H1 (cell line): ENCODE results near the gene MYO15B. TPM values are rescaled to one million over a fixed set of nuclear protein-coding genes. Genes with fewer than 3 reads are reported as not detected.

Experiments used
- CTCF ChIA-PET: fragments of 300-600 bp; sonication (Branson Sonifier 250); formaldehyde crosslinking; loops from one replicate; lab custom pipeline; 2021; ENCODE audit not compliant: partially characterized antibody; lab: Charles Lee
- POLR2A ChIA-PET: fragments of 300-600 bp; sonication (Branson Sonifier 250); formaldehyde crosslinking; loops from one replicate; lab custom pipeline; 2021; ENCODE audit warnings: inconsistent platforms; ENCODE audit not compliant: partially characterized antibody; lab: Charles Lee
- DNase-seq, 2 experiments: peaks; one replicate each; pipeline versions ENCODE4 v3.0.0 to v3.0.0-alpha.2; 2010 to 2022; ENCODE audit warnings: low spot score in 2 of 2, low read depth in 1 of 2, mixed read lengths in 1 of 2
- FAIRE-seq: peaks from 2 replicates; lab custom pipeline; 2011; peaks lifted over from hg19 to GRCh38; lab: Jason Lieb, UNC
- H2AFZ ChIP-seq: 2 replicates; pipeline ENCODE4 v1.8.1; 2012; ENCODE audit warnings: low read length, inconsistent platforms
- H2AK5ac ChIP-seq: 2 replicates; pipeline ENCODE4 v1.6.1; 2013; ENCODE audit warnings: low read depth, low read length
- H2BK120ac ChIP-seq: replicated peaks from 2 replicates; pipeline ENCODE3; 2013; ENCODE audit warnings: low read depth, low read length, inconsistent platforms
- H2BK12ac ChIP-seq: 2 replicates; pipeline ENCODE4 v1.6.1; 2013; ENCODE audit warnings: low read depth, low read length
- H2BK15ac ChIP-seq: 2 replicates; pipeline ENCODE4 v1.6.1; 2013; ENCODE audit warnings: low read length
- H2BK20ac ChIP-seq: 2 replicates; pipeline ENCODE4 v1.6.1; 2013; ENCODE audit warnings: low read length
- H2BK5ac ChIP-seq: 2 replicates; pipeline ENCODE4 v1.6.1; 2013; ENCODE audit warnings: low read depth, low read length
- H3K14ac ChIP-seq: 2 replicates; pipeline ENCODE4 v1.6.1; 2013; ENCODE audit warnings: inconsistent platforms; ENCODE audit not compliant: insufficient read length
- H3K18ac ChIP-seq: 2 replicates; pipeline ENCODE4 v1.6.1; 2013; ENCODE audit warnings: low read length; ENCODE audit errors: extremely low read depth
- H3K23ac ChIP-seq: 2 replicates; pipeline ENCODE4 v1.6.1; 2013; ENCODE audit warnings: inconsistent platforms; ENCODE audit not compliant: insufficient read length
- H3K23me2 ChIP-seq: 2 replicates; pipeline ENCODE4 v1.6.1; 2013; ENCODE audit warnings: low read depth, low read length
- H3K27ac ChIP-seq: 2 replicates; pipeline ENCODE4 v1.6.1; 2011; ENCODE audit warnings: low read depth, low read length, inconsistent platforms
- H3K27me3 ChIP-seq, 4 experiments: replicated peaks in 1 of 4; 1 replicate in 1 of 4; 2 replicates in 3 of 4; pipeline versions ENCODE4 v1.6.1 to v1.8.1; 2011 to 2013; ENCODE audit warnings: low read length in 3 of 4, mild to moderate bottlenecking in 3 of 4, inconsistent platforms in 2 of 4, mixed read lengths in 2 of 4, moderate library complexity in 1 of 4; ENCODE audit not compliant: control insufficient read depth in 3 of 4, insufficient read depth in 3 of 4; ENCODE audit errors: extremely low read depth in 1 of 4
- H3K36me3 ChIP-seq, 4 experiments: 2 replicates each; pipeline versions ENCODE4 v1.6.1 to v1.8.1; 2011 to 2013; ENCODE audit warnings: mild to moderate bottlenecking in 4 of 4, low read length in 3 of 4, moderate library complexity in 2 of 4, control low read depth in 1 of 4, inconsistent platforms in 1 of 4; ENCODE audit not compliant: insufficient read depth in 4 of 4, control insufficient read depth in 2 of 4
- H3K4ac ChIP-seq: replicated peaks from 2 replicates; pipeline ENCODE3; 2013; ENCODE audit warnings: low read length, low read depth, mixed read lengths, inconsistent platforms; ENCODE audit not compliant: insufficient read length
- H3K4me1 ChIP-seq, 4 experiments: replicated peaks in 1 of 4; 1 replicate in 1 of 4; 2 replicates in 3 of 4; pipeline versions ENCODE4 v1.6.1 to v1.8.1; 2011 to 2013; ENCODE audit warnings: low read length in 3 of 4, inconsistent platforms in 2 of 4, mixed read lengths in 1 of 4; ENCODE audit not compliant: insufficient read depth in 4 of 4, control insufficient read depth in 3 of 4
- H3K4me2 ChIP-seq, 2 experiments: 2 replicates each; pipeline versions ENCODE4 v1.6.1 to v1.8.1; 2011 to 2013; ENCODE audit warnings: low read depth in 2 of 2, low read length in 2 of 2, control low read depth in 1 of 2, inconsistent platforms in 1 of 2, mild to moderate bottlenecking in 1 of 2; ENCODE audit not compliant: insufficient read depth in 1 of 2
- H3K4me3 ChIP-seq, 4 experiments: fragments of 200-600, 300-600 bp in 1 of 4; sonication (generic), shearing (Covaris generic), sonication (Bioruptor Twin) in 1 of 4; 2 replicates each; pipeline versions ENCODE4 v1.5.1 to v1.8.1; 2011 to 2016; ENCODE audit warnings: low read length in 4 of 4, low read depth in 3 of 4, control low read depth in 2 of 4, inconsistent platforms in 2 of 4, mild to moderate bottlenecking in 2 of 4, mixed read lengths in 1 of 4, moderate library complexity in 1 of 4; ENCODE audit not compliant: insufficient read depth in 2 of 4; ENCODE audit errors: extremely low read depth in 1 of 4
- H3K56ac ChIP-seq: replicated peaks from 2 replicates; pipeline ENCODE3; 2013; ENCODE audit warnings: low read depth, mild to moderate bottlenecking, mixed read lengths, low read length, inconsistent platforms; ENCODE audit not compliant: insufficient read length
- H3K79me1 ChIP-seq: 2 replicates; pipeline ENCODE4 v1.6.1; 2013; ENCODE audit warnings: low read depth, low read length, control low read depth
- H3K79me2 ChIP-seq, 2 experiments: 2 replicates each; pipeline versions ENCODE4 v1.6.1 to v1.8.1; 2012 to 2013; ENCODE audit warnings: low read length in 2 of 2, mild to moderate bottlenecking in 2 of 2, inconsistent platforms in 1 of 2; ENCODE audit not compliant: insufficient read depth in 2 of 2, control insufficient read depth in 1 of 2
- H3K9ac ChIP-seq, 4 experiments: replicated peaks in 1 of 4; 1 replicate in 1 of 4; 2 replicates in 3 of 4; pipeline versions ENCODE4 v1.6.1 to v1.8.1; 2011 to 2013; ENCODE audit warnings: low read depth in 3 of 4, low read length in 3 of 4, control low read depth in 2 of 4, mild to moderate bottlenecking in 2 of 4, moderate library complexity in 2 of 4, inconsistent platforms in 1 of 4; ENCODE audit errors: extremely low read depth in 1 of 4
- H3K9me3 ChIP-seq, 2 experiments: 2 replicates each; pipeline versions ENCODE4 v1.6.1 to v1.8.1; 2012 to 2013; ENCODE audit warnings: mild to moderate bottlenecking in 2 of 2, moderate library complexity in 2 of 2, control low read depth in 1 of 2, inconsistent platforms in 1 of 2, low read depth in 1 of 2, low read length in 1 of 2, mixed read lengths in 1 of 2; ENCODE audit not compliant: insufficient read depth in 2 of 2
- H4K20me1 ChIP-seq, 2 experiments: replicated peaks in 1 of 2; 2 replicates each; pipeline versions ENCODE3 to v1.8.1; 2011 to 2013; ENCODE audit warnings: inconsistent platforms in 2 of 2, low read length in 2 of 2, mild to moderate bottlenecking in 1 of 2; ENCODE audit not compliant: insufficient read depth in 2 of 2, control insufficient read depth in 1 of 2
- H4K5ac ChIP-seq: 2 replicates; pipeline ENCODE4 v1.6.1; 2013; ENCODE audit warnings: low read length, low read depth, mixed read lengths, inconsistent platforms; ENCODE audit not compliant: insufficient read length
- H4K8ac ChIP-seq: 2 replicates; pipeline ENCODE4 v1.8.0; 2013; ENCODE audit warnings: mild to moderate bottlenecking, moderate library complexity, low read length, inconsistent platforms; ENCODE audit not compliant: insufficient read depth; ENCODE audit errors: extremely low read depth
- H4K91ac ChIP-seq: replicated peaks from 2 replicates; pipeline ENCODE3; 2013; ENCODE audit warnings: low read length, mixed read lengths, inconsistent platforms; ENCODE audit not compliant: insufficient read length
- NRF1 ChIP-seq: IDR thresholded peaks from 2 replicates; pipeline ENCODE4 v1.6.1; 2011; ENCODE audit warnings: mild to moderate bottlenecking, low read depth, low read length, improper control_type of control experiment
- RAD21 ChIP-seq, 2 experiments: IDR thresholded peaks in 1 of 2; conservative IDR thresholded peaks in 1 of 2; 2 replicates each; pipeline ENCODE4 v1.6.1; 2011; ENCODE audit warnings: low read depth in 2 of 2, low read length in 2 of 2, improper control_type of control experiment in 1 of 2, inconsistent platforms in 1 of 2, mild to moderate bottlenecking in 1 of 2, moderate library complexity in 1 of 2
- RXRA ChIP-seq: IDR thresholded peaks from 2 replicates; pipeline ENCODE4 v1.6.1; 2011; ENCODE audit warnings: low read depth, mild to moderate bottlenecking, low read length, moderate library complexity; ENCODE audit not compliant: insufficient read depth
- WGBS, 2 experiments: shearing (Covaris generic) in 1 of 2; methylation state at CpG; one replicate each; pipeline versions ENCODE4 v1.1.6 to v1.1.7; 2013 to 2015; ENCODE audit warnings: low lambda C conversion rate in 2 of 2, mixed read lengths in 2 of 2, inconsistent platforms in 1 of 2, low coverage in 1 of 2, missing lambda C conversion rate in 1 of 2; ENCODE audit not compliant: insufficient replicate concordance in 2 of 2, insufficient coverage in 1 of 2, insufficient read length in 1 of 2; ENCODE audit errors: extremely low coverage in 1 of 2, missing lambda C conversion rate in 1 of 2; 5-methylcytosine and 5-hydroxymethylcytosine counted together
- polyA plus RNA-seq, 7 experiments: library from polyadenylated mRNA; depleted of rRNA in 3 of 7; stranded (reverse) in 5 of 7; unstranded in 2 of 7; fragments of >200 nt in 5 of 7; fragments of 200-250 nt in 2 of 7; gene quantifications; 1 replicate in 5 of 7; 2 replicates in 1 of 7; 4 replicates in 1 of 7; pipeline versions ENCODE4 v1.2.1 to v1.2.3, GENCODE V29; 2011 to 2013; ENCODE audit warnings: missing spikeins in 2 of 7, mixed read lengths in 2 of 7
- total RNA-seq: library from RNA; stranded (reverse); fragmentation: NEBNext Ultra II Directional; extraction: Animal tissue kit (Norgen Biotek cat#: 25700); gene quantifications from 2 replicates; pipeline ENCODE4 v1.2.1, GENCODE V29; 2021
- TF ChIP-seq, protein P1 (sequence below), 3 experiments: IDR thresholded peaks; 1 replicate in 2 of 3; 2 replicates in 1 of 3; pipeline versions ENCODE4 v1.5.1 to v1.6.1; 2011; ENCODE audit warnings: low read length in 3 of 3, mild to moderate bottlenecking in 3 of 3, inconsistent platforms in 2 of 3, low read depth in 1 of 3, moderate library complexity in 1 of 3; ENCODE audit not compliant: insufficient read depth in 1 of 3; ENCODE audit errors: control extremely low read depth in 1 of 3

The MYO15B gene
- total and polyA plus RNA-seq, 2 of the 8 experiments (the other 6 are each of a cell fraction or from before 2014, with no cell fraction given) = 7.1 to 11.2 TPM

DNA sequence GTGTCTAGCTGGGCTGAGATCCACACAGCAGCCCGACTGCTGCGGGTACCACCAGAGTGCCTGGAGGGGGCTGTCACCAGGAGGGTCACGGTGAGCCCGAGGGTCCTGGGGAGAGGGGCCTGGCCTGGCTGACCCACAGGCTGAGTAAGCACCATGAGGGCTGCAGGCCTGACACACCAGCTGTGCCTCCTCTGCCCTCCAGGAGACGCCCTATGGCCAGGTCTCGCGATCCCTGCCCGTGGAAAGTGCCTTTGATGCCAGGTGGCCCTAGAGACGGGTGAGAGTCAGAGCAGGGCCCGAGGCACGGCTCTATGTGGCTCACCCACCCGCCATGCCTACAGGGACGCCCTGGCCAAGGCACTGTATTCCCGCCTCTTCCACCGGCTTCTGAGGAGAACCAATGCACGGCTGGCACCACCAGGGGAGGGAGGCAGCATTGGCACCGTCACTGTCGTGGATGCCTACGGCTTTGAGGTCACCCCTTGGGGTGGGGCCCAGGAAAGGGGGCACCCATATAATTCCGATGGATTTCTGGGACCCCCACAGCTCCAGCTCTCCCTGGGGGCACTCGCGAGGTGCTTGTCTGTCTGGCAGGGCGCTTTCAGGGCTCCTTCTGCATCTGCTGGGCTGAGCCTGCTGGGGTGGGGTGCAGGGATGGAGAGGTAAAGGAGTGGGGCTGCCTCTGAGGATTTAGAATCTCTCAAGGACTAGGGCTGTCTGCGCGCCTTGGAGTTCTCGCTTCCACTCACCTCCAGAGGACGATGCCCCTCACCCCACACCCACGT lies 7.1 kb downstream of the MYO15B start:
- no peak for FAIRE-seq
- Histone ChIP-seq H4K20me1 (peaks cover 0 to 2% of the 10 kb centered on the region in 2 experiments), H2BK15ac (no peak overlapping the region), H2BK12ac (no peak overlapping the region), H3K4ac (no peak overlapping the region), H2BK5ac (no peak overlapping the region), H3K9me3 (no peaks in the 10 kb centered on the region)
- CTCF ChIA-PET = interaction anchor here (1.0 to 59.2 kb wide), 7 partner anchors 8 to 406 kb away, joined by 3 to 2200 read pairs (median 4); partner anchors contain the start of genes CDK3, RECQL5, SAP30BP and SMIM5
- TF ChIP-seq, protein P1, sequence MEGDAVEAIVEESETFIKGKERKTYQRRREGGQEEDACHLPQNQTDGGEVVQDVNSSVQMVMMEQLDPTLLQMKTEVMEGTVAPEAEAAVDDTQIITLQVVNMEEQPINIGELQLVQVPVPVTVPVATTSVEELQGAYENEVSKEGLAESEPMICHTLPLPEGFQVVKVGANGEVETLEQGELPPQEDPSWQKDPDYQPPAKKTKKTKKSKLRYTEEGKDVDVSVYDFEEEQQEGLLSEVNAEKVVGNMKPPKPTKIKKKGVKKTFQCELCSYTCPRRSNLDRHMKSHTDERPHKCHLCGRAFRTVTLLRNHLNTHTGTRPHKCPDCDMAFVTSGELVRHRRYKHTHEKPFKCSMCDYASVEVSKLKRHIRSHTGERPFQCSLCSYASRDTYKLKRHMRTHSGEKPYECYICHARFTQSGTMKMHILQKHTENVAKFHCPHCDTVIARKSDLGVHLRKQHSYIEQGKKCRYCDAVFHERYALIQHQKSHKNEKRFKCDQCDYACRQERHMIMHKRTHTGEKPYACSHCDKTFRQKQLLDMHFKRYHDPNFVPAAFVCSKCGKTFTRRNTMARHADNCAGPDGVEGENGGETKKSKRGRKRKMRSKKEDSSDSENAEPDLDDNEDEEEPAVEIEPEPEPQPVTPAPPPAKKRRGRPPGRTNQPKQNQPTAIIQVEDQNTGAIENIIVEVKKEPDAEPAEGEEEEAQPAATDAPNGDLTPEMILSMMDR (IDR thresholded peaks at IDR 0.05; ENCODE audit: control extremely low read depth in 1 of 3, insufficient read depth in 1 of 3, low read depth in 1 of 3, low read length in 3 of 3) = peak; percentile 18 to 53 (median 31); a peak in 3 of 4 replicates
- TF ChIP-seq RAD21 (IDR thresholded peaks at IDR 0.05 in 1 of 2, conservative IDR thresholded peaks at IDR 0.05 in 1 of 2; ENCODE audit: low read depth in 2 of 2, low read length in 2 of 2) (peak; percentile 7 to 34; a peak in 1 of 4 replicates), NRF1 (no peak), RXRA (no peak)
- TF ChIP-seq, all 59 proteins: peak for 2
- Histone ChIP-seq H2AK5ac (no peak overlapping the region), H4K91ac (no peak overlapping the region), H4K8ac (peak overlapping the region; percentile 51), H3K56ac (no peak overlapping the region), H2BK120ac (no peak overlapping the region), H3K18ac (no peak overlapping the region), H3K14ac (no peak overlapping the region), H3K4me2 (no peak overlapping the region), H3K4me1 (peaks cover 0 to 3% (median under 1%) of the 10 kb centered on the region in 4 experiments; a peak in 2 of 7 replicates), H3K23me2 (peaks cover 1% of the 10 kb centered on the region; the same call in 1 of the 2 replicates), H3K9ac (no peak overlapping the region), H3K4me3 (no peak overlapping the region), H2AFZ (no peak overlapping the region), H4K5ac (no peak overlapping the region), H3K79me1 (no peaks in the 10 kb centered on the region), H3K23ac (no peak overlapping the region), H3K27me3 (peaks cover 0 to 5% (median 4%) of the 10 kb centered on the region in 4 experiments; a peak in 4 of 7 replicates), H3K36me3 (no peaks in the 10 kb centered on the region), H3K79me2 (no peaks in the 10 kb centered on the region), H2BK20ac (no peak overlapping the region), H3K27ac (no peak overlapping the region)
- POLR2A ChIA-PET = interaction anchor here (0.6 to 0.7 kb wide), 2 partner anchors 91 to 168 kb away, joined by 3 read pairs; no protein-coding TSS in a partner anchor
- DNase-seq = no peak
- WGBS, 2 experiments = 86% methylated on average over 28 of the region's 28 CpGs; no CpG with 5 or more reads in 1 of the 2 experiments
